GM18909 (cell line): ENCODE data around the gene SSBP2.

Source experiments
- ATAC-seq: cut with Tn5 transposase; IDR thresholded peaks from one replicate; pipeline ENCODE4 v1.9.1; 2021; ENCODE audit warnings: mild to moderate bottlenecking; ENCODE audit not compliant: unreplicated experiment, poor library complexity

SSBP2 gene

GRCh38 chr5:81405126-81405891, 345.6 kb downstream of the SSBP2 start:
- ATAC-seq = no peak

DNA sequence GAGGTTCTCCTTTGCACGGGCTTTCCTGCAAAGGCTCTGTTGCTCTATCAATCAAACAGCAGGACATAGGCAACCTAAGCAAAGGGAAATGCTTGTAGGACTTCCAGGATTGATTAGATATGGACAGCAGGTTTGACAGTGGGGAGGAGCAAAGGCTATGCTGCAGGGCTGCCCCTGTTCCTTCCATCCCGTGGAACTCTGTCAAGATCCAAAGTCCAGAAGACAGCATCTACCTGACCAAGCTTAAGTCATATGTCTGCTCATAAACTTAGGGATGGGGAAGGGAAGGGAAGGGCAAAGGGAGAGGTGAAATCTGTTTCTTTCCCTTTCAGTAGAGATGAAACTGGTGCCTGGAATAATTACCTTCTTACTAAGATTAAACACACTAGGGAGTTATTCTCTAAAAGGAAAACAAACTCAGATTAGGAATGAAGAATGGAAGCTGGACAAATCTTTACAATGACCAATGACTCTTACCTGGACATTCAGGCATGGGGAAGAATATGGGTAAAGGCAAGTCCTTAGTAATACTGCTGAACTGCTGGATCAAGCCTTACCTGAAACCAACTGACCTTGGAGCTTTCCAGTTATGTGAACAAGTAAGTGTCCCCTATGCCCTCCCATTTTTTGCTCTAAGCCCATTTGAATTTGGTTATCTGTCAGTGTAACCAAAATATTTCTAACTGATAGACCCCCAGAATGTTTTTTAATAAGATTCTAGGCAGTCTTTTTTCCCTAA, 348.5 kb downstream of the SSBP2 start:
- no peak for ATAC-seq

GRCh38 chr5:81401266-81401665, 349.6 kb downstream of the SSBP2 start:
- ATAC-seq = no peak

- no peak for ATAC-seq
Measured at GRCh38 chr5:81400375-81400774, 350.5 kb downstream of the SSBP2 start.

- no peak for ATAC-seq
Measured at GRCh38 chr5:81398741-81399140, 352.2 kb downstream of the SSBP2 start.

GRCh38 chr5:81397176-81397575, 353.7 kb downstream of the SSBP2 start:
- ATAC-seq = no peak

DNA sequence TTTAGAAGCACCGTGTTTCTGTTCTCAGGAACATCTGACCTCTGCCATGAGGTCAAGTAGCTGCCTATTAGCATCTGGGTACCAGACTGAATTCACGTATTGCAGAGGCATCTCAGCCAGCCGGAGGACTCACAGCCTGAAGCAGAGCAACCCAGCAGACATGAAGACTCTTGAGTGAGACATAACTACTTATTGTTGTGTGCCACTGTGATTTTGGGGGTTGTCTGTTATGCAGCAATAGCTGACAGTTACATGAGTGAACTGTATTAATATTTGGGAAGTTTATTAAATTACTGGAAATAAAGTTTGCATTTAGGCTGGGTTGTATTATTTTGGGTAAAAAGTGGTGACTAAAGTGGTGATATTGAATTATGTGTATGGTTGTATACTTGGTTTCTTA, 355.6 kb downstream of the SSBP2 start:
- ATAC-seq = no peak

DNA sequence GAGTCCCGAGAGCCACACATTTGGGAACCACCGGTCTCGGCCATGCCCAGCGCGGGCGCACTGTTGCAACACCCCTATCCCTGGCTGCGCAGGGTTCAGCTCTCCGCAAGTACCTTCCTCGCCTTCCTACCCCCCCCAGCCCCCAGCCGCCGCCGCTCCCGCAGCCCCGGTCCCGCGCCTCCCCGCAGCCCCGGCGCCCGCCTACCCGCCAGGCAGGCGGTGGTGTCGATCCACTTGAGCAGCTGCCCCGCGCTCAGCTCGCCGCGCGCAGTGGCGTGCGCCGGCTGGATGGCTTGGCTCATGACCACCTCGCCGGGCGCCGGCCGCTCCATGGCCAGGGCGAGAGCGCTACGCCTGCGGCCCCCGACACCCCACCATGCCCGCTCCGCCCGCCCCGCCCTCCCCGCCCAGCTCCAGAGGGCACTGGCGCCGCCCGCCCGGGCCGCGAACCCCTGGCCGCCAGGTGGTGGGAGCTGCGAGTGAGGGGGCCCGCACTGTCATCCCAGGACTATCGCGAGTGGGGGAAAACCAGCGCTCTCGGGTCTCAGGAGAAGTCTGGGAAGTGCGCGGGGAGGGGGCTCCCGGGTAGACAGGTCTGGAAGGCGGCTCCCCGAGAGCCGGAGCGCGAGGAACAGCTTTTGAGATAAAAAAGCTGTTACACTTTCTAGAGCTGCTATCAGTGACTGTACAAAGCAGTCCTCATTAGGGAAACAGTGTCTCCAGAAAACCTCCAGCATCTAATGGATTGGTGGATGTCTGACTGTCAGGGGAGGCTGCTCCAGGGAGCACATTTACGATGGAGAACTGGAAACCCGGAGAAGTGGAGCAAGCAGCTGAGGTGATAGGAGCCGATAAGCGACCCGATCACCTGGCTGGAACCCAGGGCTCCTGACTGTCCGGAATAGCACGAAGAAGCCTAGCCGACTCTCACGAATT, 356.8 kb downstream of the SSBP2 start, which contains the start of gene ACOT12:
Gene ACOT12 (minus strand): TSS at position 352 of the 936 bp plus-strand sequence. CDS start 20 bp downstream, at position 332.
- no peak for ATAC-seq

- ATAC-seq = no peak
Measured at GRCh38 chr5:81393430-81393782, 357.5 kb downstream of the SSBP2 start.

- ATAC-seq = no peak
Measured at GRCh38 chr5:81389025-81389424, 361.9 kb downstream of the SSBP2 start.

- no peak for ATAC-seq
Measured at GRCh38 chr5:81388169-81388568, 362.7 kb downstream of the SSBP2 start.

- no peak for ATAC-seq
Measured at GRCh38 chr5:81383867-81384266, 367.0 kb downstream of the SSBP2 start.

DNA sequence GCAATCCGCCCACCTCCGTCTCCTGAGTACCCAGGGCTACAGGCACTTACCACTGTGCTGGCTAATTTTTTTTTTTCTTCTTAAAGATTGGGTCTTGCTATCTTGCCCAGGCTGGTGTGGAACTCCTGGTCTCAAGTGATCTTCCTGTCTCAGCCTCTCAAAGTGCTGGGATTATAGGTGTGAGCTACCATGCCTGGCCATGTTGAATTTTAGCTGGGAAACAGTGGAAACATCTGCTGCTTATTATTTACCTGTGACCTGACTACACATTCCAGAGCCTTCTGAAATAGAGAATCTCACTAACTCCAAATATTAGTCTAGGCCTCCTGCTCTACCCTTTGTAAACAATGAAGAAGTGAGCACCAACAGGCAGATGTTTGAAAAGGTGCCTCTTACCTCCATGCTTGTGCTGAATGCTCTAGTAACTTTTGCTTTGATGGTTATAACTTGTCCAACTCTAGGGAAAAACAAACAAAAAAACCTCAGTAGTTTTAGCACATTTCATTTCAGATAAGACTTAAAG, 379.5 kb downstream of the SSBP2 start:
- no peak for ATAC-seq

DNA sequence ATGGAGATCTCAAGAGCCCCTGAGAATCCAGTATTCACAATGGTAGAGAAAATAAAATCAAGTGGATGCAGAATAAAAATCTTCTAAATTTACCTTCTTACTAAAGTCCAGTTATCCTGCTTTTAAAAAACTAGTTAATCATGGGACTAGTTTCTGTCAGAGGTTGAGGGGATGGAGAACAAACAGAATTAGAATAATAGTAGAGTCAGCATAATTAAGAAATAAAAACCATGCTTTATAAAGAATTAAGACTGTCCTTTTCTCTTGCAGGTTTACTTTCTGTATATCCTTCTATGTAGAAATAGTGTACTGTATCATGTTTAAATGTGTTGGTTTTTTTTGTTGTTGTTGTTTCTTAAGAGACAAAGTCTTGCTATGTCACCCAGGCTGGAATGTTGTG, 380.0 kb downstream of the SSBP2 start:
- ATAC-seq = no peak

DNA sequence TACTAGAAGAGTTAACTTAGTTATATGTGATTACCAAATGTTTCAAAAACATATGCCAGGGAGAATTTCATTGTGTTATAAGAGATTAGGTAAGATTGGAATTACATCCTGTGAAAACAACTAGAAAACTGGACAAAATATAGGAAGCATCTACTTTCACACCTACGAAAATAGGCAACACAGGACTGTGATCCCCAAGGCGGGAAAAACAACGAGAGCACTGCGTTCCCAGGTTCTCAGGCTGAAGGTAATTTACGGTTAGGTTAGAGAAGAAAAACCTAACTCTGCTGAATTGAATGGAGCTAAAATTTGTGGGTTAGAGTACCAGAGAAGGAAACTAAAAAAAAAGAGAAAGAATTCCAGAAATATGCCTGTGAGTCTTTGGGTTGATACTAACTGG, 385.4 kb downstream of the SSBP2 start:
- ATAC-seq = no peak

DNA sequence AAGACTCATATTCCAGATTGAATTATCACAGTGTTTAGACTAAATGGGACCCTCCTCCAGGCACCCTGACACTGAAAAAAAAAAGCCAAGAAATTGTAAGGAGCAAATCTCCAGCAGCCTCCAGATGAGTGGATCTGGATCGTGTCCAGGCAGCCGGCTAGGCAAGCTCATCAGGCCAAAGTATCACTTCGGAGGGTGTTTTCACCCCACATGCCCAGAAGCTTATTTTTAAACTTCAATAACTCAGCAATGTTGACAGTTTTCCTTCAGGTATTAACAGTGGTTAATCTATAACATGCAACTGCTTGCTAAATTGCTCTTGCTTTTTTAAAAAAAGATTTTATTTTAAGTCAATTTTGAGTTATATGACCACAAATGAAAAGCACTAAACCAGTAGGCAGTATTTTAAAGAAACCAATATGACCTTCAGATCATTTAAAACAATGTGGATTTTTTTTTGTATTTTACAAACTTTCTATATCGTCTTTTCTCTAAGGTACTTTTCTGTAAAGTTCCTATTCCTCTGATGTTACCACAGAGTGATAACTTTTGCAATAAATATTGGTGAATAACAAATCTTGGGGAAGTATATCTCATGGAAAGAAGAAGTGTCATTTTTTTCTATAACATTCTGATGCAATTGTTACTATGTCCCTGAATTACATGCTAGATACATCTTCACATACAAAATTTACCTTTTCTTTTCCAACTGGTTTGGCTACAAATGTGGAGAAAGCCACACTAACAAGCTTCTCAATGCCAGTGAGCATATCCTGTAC, 387.6 kb downstream of the SSBP2 start:
- no peak for ATAC-seq
